ENCODE results near the gene TNRC6B. TPM values are rescaled to one million over a fixed set of nuclear protein-coding genes. Genes with fewer than 3 reads are reported as not detected.

TNRC6B gene
- total RNA-seq, 2 donors from 2014 or later, result 25.0 to 27.1 TPM

GRCh38 chr22:40323681-40324171 is 146.0 kb downstream of the TNRC6B start:
- peaks cover 0 to 11% of the 10 kb centered on the region in 2 donors for H3K4me1 ChIP-seq
- no peak for TF ChIP-seq CTCF (IDR thresholded peaks at IDR 0.05)
- DNase-seq (ENCODE audit: low spot score), result no peak
- peaks cover 38% of the 10 kb centered on the region for H3K36me3 ChIP-seq
- no peaks in the 10 kb centered on the region for H3K27me3 ChIP-seq
- H3K27ac ChIP-seq, result no peak overlapping the region
- no peaks in the 10 kb centered on the region for H3K9me3 ChIP-seq
- H3K4me3 ChIP-seq, result no peak overlapping the region

GRCh38 chr22:40324468-40325305 is 147.0 kb downstream of the TNRC6B start:
- TF ChIP-seq CTCF (IDR thresholded peaks at IDR 0.05), result no peak
- Histone ChIP-seq H3K27ac (no peak overlapping the region), H3K4me1 (peaks cover 0 to 11% of the 10 kb centered on the region in 2 donors), H3K9me3 (no peaks in the 10 kb centered on the region), H3K27me3 (no peaks in the 10 kb centered on the region), H3K4me3 (no peak overlapping the region), H3K36me3 (peaks cover 38% of the 10 kb centered on the region)
- no peak for DNase-seq (ENCODE audit: low spot score)

- Histone ChIP-seq H3K36me3 (peaks cover 34% of the 10 kb centered on the region), H3K4me1 (peaks cover 0 to 11% of the 10 kb centered on the region in 2 donors), H3K27me3 (no peaks in the 10 kb centered on the region), H3K27ac (no peak overlapping the region), H3K9me3 (no peaks in the 10 kb centered on the region), H3K4me3 (no peak overlapping the region)
- DNase-seq (ENCODE audit: low spot score), result no peak
- no peak for TF ChIP-seq CTCF (IDR thresholded peaks at IDR 0.05)
Observed at GRCh38 chr22:40325315-40325714, 147.6 kb downstream of the TNRC6B start.

DNA sequence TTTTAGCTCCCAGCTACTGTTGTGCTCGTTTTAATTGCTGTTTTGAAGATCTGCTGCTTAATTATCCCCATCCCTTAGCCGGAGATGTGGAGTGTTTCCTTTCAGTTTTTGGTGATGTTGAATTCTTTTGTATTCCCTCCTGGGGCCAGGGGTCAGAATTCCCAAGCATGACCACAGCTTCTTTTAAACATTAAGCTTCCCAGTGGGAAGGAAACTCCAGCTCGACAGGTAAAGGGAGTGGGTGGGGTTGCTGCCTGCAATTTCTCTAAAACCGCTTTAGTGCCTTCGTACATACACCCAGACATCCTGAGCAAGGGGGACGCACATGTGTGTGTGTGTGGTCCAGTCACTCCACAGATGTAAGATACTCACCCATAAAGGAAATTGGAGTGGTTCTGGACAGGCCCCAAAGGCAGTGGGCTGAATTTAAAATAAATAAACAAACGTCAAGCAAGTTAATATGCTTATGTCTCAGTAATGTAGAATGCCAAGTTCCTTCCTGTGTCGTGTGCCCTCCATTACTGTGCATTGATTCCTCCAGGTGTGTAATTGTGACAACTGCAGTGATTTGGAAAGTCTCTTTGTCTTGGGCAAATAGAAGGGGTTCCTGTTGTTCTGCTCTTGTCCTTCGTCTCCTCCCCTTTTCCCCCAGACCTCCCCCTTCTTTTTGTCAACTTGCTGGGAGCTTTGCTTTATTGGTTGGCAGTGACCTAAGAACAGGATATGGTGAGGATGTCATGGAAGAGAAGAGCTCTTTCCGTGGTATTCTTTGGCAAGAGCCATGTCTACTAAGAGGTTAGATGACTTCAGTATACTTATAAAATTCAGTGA is 149.4 kb downstream of the TNRC6B start:
- no peak for DNase-seq (ENCODE audit: low spot score)
- Histone ChIP-seq H3K4me1 (peaks cover 0 to 11% of the 10 kb centered on the region in 2 donors), H3K27ac (no peak overlapping the region), H3K27me3 (no peaks in the 10 kb centered on the region), H3K36me3 (peaks cover 16% of the 10 kb centered on the region), H3K4me3 (no peak overlapping the region), H3K9me3 (no peaks in the 10 kb centered on the region)
- TF ChIP-seq CTCF (IDR thresholded peaks at IDR 0.05), result no peak

DNA sequence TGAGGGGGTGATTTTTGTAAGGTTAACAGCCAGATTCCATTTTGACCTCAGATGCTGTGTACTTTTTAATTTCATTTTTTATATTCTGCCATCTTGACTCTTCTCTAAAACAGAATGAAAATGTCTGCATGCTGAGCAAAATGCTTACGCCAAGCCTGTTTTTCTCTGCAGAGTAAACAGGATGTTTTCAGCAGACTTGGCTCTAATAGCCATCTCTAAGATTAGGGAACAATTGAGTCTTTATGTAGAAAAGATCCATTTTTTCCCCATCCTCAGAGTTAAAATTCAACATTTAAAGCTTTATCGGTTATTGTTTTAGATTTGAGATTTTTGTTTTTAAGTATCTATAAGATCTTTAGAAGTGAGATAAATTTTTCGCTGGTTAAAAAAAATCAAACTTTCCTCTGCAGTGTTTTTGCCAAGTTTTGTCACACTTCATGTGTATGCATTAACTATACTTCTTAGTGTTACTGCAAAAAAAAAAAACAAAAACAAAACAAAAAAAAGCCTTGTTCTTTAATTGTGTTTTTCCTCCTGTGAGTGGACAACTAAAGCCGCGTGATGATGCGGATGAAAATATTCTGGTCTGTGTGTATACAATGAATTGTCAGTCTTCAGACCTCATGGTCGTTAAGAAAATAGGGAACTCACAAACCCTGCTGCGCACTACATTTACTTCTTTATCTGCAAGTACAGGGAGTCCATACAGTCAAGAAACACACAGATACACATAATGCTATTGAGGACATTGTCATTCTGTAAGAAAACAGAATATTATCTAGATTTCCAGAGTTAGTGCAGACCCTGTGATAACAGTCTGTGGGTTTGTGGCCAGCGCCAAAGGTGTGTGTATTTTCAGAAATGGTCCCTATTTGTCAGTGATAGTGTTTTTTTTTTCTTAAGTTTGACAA is 151.1 kb downstream of the TNRC6B start:
- no peak for TF ChIP-seq CTCF (IDR thresholded peaks at IDR 0.05)
- no peaks in the 10 kb centered on the region for H3K9me3 ChIP-seq
- no peak for DNase-seq (ENCODE audit: low spot score)
- no peak overlapping the region for H3K27ac ChIP-seq
- no peak overlapping the region for H3K4me3 ChIP-seq
- H3K27me3 ChIP-seq, result no peaks in the 10 kb centered on the region
- peaks cover 0 to 11% of the 10 kb centered on the region in 2 donors for H3K4me1 ChIP-seq
- H3K36me3 ChIP-seq, result peaks cover 11% of the 10 kb centered on the region
